GM15510 (cell line): ENCODE measurements around the gene PWWP2B.

ENCODE experiments used
- POLR2A ChIP-seq: IDR thresholded peaks from 3 replicates; pipeline ENCODE4 v1.6.1; 2011; ENCODE audit warnings: borderline replicate concordance; ENCODE audit not compliant: insufficient read length; ENCODE audit errors: extremely low read depth

PWWP2B gene

GRCh38 chr10:132434405-132435005 is 37.5 kb downstream of the PWWP2B start:
- TF ChIP-seq POLR2A: no peak

- no peak for TF ChIP-seq POLR2A
These were observed 39.9 kb downstream of the PWWP2B start for GRCh38 chr10:132436861-132437410.

- TF ChIP-seq POLR2A: no peak
These were observed 40.5 kb downstream of the PWWP2B start for GRCh38 chr10:132437541-132437950.

DNA sequence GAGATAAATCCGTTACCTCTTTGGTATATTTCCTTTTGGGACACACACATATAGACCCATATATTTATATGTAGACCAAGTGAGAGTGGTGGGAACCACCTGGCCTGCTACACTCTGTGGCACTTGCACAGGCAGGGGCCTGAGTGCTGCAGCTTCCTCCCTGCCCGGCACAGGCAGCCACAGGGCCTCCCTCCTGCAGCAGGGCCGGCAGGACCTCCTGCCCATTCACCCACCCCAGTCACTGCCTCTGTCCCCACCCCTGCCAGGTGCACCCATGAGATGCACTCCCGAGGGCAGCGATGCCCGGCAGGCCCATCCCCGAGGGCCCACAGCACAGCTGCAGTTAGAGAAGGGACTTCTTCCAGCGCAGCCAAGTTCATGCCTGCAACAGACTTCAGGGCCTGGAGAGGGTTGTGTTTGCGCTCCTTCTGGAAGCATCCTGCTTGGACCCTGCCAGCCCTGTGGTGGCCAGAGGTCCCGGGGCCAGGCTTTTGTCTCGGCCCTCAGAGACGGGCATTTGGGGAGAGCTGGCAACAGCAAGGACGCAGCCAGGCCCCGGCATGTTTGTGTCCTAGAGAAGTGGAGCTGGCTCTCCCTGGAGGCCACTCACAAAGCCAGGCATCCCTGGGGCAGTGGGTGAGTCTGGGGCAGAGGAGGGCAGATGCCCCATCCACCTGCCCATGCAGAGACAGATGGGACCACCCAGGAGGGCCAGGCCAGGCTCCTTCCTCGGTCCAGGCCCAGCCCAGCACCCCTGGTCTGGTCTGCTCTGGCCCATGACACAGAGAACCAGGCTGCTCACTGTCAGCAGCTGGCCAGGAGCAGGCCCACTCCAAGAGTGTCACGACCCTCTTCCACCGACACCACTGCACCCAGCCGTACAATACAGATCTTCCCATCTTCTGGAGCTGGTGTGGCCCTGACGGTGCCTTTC is 41.4 kb downstream of the PWWP2B start:
- no peak for TF ChIP-seq POLR2A

DNA sequence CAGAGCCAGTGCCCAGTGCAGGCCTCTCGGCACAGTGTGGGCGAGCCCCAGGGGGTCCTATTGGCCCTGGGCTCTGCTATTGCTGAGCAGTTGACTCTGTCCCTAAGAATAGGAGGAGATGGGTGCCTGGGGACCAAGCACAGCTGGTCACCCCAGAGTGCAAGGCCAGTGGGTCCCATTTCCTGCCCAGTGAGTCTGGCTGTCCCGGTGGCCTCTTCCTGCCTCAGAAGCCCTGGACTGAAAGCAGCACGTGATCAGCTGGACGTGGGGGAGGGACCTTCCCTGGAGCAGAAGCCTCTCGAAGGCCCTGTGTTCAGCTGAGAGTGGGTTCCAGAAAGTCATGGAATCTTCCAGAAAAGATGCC is 42.0 kb downstream of the PWWP2B start:
- no peak for TF ChIP-seq POLR2A

DNA sequence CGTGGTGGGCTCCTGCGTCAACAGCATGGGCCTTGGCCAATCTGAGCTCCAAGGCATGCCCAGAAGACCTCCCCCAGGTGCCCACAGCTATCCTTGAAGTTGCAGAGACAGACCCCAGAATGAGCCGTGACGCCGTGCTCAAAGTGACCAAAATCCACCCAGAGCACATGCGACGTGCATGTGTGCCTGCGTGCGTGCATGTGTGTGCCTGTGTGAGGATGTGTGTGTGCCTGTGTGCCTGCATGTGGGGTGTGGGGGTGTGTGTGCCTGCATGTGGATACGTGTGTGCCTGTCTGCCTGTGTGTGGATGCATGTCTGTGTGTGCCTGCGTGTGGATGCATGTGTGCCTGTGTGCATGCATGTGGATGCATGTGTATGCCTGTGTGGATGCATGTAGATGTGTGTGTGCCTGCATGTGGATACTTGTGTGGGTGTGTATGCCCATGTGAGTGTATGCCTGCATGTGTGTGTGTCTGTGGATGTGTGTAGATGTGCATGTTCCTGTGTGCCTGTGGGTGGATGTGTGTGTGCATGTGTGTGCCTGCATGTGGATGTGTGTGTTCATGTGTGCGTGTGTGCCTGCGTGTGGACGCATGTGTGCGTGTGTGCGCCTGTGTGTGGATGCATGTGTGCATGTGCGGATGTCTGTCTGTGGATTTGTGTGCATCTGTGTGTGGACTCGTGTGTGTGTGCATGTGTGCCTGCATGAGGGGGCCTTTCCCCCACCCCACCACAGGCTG is 42.6 kb downstream of the PWWP2B start:
- TF ChIP-seq POLR2A: no peak

- TF ChIP-seq POLR2A: no peak
These were observed 44.0 kb downstream of the PWWP2B start for GRCh38 chr10:132440791-132441565.

- TF ChIP-seq POLR2A: no peak
These were observed 45.0 kb downstream of the PWWP2B start for GRCh38 chr10:132441818-132442524.

- TF ChIP-seq POLR2A: no peak
These were observed 45.6 kb downstream of the PWWP2B start for GRCh38 chr10:132442636-132443035.

DNA sequence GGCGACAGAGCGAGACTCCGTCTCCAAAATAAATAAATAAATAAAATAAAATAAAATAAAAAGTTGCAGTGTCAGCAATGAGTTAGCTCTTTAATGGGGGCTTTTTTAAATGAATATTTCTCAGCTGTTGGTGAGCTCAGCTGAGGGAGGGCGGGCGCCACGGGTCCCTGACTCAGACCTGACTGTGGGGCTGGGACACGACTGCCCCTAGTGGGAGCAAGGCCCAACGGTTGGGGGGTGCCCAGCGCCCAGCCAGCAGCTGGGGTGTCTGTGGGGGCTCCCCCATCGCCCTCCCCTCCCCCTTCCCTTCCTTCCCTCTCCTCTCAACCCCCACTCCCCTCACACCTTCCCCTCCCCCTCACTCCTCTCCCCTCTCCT is 46.6 kb downstream of the PWWP2B start:
- TF ChIP-seq POLR2A: no peak

DNA sequence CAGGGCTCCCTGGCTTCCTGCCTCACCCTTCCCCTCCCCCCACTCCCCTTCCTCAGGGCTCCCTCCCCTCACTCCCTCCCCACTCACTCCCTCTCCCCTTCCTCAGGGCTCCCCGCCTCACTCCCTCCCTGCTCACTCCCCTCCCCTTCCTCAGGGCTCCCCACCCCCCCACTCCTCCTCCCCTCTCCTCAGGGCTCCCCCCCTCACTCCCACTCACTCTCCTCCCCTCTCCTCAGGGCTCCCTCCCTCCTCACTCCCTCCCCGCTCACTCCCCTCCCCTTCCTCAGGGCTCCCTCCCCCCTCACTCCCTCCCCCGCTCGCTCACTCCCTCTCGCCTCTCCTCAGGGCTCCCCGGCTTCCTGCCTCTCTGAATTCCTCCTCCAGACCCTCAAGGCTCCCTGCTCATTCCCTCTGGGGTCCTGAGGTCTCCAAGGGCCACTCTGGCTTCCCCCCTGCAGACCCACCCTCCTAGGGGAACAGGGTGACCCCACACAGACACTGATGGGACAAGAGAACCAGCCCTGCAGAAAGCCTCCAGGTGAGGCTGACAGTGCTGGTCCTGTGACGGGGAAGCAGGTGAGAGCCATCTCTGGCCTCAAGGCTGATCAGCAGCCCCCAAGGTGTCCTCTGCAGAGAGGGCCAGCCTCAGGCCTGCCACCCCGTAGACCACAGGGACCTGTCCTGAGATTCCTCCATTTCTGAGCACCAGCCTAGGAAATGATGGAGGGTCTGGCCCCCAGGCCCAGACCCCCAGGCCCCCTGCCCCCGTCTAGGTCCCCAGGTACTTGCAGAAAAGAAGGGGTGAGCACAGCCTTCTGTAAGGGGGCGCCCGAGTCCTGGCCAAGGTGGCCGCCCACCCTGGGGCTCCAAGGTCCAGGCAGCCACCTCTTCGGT is 47.2 kb downstream of the PWWP2B start:
- no peak for TF ChIP-seq POLR2A

DNA sequence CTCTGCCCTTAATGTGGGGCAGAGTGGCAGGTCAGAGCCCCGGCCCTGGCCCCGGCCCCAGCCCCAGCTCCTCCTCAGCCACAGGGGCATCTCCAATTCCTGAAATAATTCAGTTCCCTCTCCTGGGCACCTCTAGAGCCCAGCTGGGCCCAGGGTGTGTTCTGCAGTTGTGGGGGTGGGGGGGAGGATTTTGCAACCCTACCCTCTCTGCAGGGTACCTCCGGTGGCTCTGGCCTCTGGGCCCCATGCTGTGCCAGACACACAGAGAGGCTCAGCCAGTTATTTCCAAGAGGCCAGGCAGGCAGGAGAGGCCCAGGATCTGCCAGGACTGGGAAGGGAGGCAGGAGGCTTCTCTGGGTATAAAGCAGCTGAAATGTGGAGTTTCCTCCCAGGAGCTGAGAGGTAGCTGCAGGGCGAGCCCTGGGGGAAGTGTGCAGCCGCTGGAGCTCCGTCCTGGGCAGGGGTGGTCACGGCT is 47.9 kb downstream of the PWWP2B start:
- no peak for TF ChIP-seq POLR2A
